Neuron (in vitro differentiated cells): ENCODE measurements around the gene IMMP2L.

Source experiments
- H2AFZ ChIP-seq: one replicate; pipeline ENCODE4 v1.6.1; 2013; ENCODE audit warnings: low read depth, mild to moderate bottlenecking, inconsistent platforms, low read length, moderate library complexity
- H3K27me3 ChIP-seq: one replicate; pipeline ENCODE4 v1.6.1; 2013; ENCODE audit warnings: low read length; ENCODE audit not compliant: insufficient read depth
- H3K36me3 ChIP-seq: one replicate; pipeline ENCODE4 v1.6.1; 2013; ENCODE audit warnings: low read length; ENCODE audit not compliant: insufficient read depth
- H3K4me1 ChIP-seq: one replicate; pipeline ENCODE4 v1.6.1; 2013; ENCODE audit warnings: low read length; ENCODE audit not compliant: insufficient read depth
- H3K4me3 ChIP-seq: 2 replicates; pipeline ENCODE4 v1.5.1; 2013; ENCODE audit warnings: mild to moderate bottlenecking, low read length, moderate library complexity
- H3K9me3 ChIP-seq: one replicate; pipeline ENCODE4 v1.6.1; 2013; ENCODE audit warnings: low read length

IMMP2L gene

DNA sequence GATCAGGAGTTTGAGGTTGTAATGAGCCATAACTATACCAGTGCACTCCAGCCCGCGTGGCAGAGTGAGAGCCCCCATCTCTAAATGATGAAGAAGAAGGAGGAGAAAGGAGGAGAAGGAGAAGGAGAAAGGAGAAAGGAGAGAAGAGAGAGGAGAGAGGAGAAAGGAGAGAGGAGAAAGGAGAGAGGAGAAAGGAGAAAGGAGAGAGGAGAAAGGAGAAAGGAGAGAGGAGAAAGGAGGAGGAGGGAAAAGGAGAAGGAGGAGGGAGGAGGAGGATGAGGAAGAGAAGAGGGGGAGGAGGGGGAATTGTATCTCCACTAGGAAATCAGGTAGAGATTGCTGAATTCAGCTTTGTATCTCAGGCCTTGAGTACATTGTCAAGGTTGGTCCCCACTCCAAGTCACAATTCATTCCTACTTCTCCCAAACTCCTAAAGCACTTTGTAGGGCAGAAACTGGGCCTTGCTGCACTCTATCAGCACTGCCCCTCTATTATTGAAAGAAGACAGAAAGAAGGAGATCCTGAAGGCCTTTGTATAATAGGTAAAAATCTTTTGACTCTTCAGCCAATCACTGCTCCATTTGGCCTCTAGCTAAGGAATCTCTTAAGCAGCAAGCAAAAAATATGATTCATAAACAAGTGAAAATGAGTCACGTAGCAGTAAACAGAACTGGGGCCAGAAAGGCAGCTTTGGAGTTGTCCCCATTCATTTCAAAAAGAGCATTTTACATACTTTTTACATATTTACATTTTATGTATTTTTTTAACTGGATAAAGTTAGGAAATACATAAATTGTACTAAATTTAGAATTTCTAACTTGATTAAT, 178.0 kb downstream of the IMMP2L start:
- H3K4me1 ChIP-seq: no peaks in the 10 kb centered on the region
- H3K36me3 ChIP-seq: no peaks in the 10 kb centered on the region
- H3K27me3 ChIP-seq: no peaks in the 10 kb centered on the region

DNA sequence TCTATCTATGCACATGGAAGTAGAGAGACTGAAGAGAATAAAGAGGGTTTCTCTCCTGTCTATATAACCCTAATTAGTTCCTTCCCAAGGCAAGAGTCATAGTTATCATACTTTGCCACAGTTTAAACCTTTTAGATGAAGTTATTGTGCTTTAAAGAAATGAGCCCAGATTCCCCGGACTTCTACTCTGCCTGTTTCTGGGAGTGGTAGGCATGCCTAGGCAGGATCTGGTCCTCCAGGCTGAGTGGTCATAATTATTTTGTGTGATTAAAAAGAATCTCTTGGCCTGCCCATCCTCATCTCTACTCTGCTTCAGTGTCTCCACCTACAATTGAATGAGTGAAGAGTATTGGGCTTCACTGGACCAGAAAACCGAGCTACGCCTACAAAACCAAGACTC, 179.2 kb downstream of the IMMP2L start:
- no peak overlapping the region for H2AFZ ChIP-seq
- no peaks in the 10 kb centered on the region for H3K36me3 ChIP-seq
- H3K27me3 ChIP-seq: no peaks in the 10 kb centered on the region
- no peaks in the 10 kb centered on the region for H3K9me3 ChIP-seq
- H3K4me1 ChIP-seq: no peaks in the 10 kb centered on the region
- no peak overlapping the region for H3K4me3 ChIP-seq

More for the DNA sequence above, 178.0 kb downstream of the IMMP2L start:
- Histone ChIP-seq H2AFZ (no peak overlapping the region), H3K4me3 (no peak overlapping the region), H3K9me3 (no peaks in the 10 kb centered on the region)

DNA sequence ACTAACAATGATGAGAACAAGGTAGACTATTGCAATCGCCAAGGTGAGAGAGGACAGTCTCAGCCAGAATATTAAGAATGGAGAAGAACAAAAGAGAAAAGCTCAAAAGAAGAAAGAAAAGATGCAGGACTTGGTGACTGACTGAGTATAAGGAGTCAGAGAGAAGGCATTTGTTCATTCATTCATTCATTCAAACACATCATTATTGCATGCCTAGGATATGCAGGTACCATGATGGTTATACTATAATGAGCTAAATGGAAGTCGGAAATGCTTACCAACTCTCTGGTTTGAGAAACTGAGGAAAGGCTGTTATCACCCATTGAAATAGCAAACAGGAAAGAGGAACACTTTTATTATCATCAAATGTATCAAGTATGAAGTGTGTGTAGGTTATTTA, 180.7 kb downstream of the IMMP2L start:
- Histone ChIP-seq H3K9me3 (no peaks in the 10 kb centered on the region), H3K4me3 (no peak overlapping the region), H3K36me3 (no peaks in the 10 kb centered on the region), H3K4me1 (no peaks in the 10 kb centered on the region), H3K27me3 (no peaks in the 10 kb centered on the region), H2AFZ (no peak overlapping the region)

DNA sequence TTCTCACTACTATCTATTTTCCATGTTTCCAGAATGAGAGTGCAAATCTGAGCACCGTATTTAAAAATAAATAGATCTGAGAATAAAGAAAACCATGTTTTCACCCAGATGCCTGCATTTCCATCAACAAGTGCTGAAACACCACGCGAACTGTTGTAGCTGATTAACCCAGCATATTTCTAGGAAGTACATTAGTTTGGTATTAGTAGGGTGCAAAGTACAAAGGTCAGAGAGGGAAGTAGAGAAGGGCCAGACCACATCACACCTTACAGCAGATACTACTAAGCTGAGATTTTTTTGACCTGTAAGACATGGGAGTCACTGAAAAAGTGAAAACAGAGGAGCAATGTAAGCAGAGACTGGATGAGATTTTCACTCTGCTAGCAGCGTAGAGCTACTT, 181.3 kb downstream of the IMMP2L start:
- Histone ChIP-seq H3K27me3 (no peaks in the 10 kb centered on the region), H3K4me3 (no peak overlapping the region), H3K36me3 (no peaks in the 10 kb centered on the region)

DNA sequence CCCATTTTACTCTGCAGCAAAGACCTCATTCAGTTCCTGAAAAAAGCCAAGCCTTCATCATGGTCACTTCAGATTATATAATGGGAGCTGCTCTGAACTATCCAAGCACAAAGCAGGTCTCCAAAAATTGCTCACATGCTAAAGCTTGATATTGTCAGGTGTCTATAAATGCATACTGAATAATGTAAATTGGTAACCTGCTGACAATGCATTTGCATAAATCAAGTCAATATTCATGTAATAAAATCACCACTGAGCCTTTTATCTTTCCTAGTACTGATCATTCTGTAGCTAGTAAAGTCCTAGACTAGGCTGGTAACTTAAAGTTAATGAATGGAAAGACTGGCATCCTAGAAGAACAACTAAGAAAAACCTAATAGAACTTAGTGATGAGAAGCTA, 188.3 kb downstream of the IMMP2L start:
- Histone ChIP-seq H3K9me3 (no peaks in the 10 kb centered on the region), H3K4me3 (no peak overlapping the region), H3K27me3 (no peaks in the 10 kb centered on the region), H3K36me3 (no peaks in the 10 kb centered on the region), H2AFZ (no peak overlapping the region), H3K4me1 (no peaks in the 10 kb centered on the region)

More for the DNA sequence above, 181.3 kb downstream of the IMMP2L start:
- H3K4me1 ChIP-seq: no peaks in the 10 kb centered on the region
- H3K9me3 ChIP-seq: no peaks in the 10 kb centered on the region
- H2AFZ ChIP-seq: no peak overlapping the region

DNA sequence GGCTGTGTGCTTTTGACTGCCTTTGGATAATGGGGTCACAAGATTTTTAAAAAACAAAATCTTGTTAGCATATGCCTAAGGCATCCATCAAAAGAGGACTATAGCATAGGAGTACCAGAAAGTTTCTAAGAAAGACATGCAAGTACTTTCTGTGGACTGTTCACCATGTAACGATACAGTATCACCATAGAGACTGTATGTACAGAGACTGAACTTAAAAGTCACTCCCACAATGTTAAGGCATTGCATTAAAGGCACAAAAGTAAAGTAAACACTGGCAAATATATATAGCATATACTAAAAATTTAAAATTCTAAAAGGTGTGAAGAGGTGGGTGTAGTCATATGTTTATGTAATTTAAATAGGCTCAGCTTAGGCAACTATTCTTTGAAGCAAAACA, 190.9 kb downstream of the IMMP2L start:
- Histone ChIP-seq H3K36me3 (no peaks in the 10 kb centered on the region), H3K4me3 (no peak overlapping the region), H2AFZ (no peak overlapping the region), H3K4me1 (no peaks in the 10 kb centered on the region), H3K9me3 (no peaks in the 10 kb centered on the region), H3K27me3 (no peaks in the 10 kb centered on the region)

DNA sequence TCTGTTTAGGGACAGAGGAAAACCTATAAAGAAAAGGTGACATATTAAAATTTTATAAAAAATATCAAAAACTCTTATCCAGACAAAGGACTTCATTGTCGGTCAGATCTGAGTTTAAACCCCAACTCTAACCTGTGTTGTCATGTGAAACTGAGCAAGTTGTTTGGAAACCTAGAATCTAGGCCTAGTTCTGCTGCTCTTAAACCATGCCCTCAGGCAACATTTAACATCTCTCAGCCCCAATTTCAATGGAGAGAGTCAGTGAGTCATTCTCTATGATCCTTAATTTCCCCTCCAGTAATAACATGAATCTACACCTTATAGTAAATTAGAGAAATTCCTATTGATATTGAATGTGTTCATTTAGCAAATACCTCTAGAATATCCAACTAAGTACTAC, 192.3 kb downstream of the IMMP2L start:
- Histone ChIP-seq H3K27me3 (no peaks in the 10 kb centered on the region), H2AFZ (no peak overlapping the region), H3K4me1 (no peaks in the 10 kb centered on the region), H3K4me3 (no peak overlapping the region), H3K36me3 (no peaks in the 10 kb centered on the region), H3K9me3 (no peaks in the 10 kb centered on the region)

DNA sequence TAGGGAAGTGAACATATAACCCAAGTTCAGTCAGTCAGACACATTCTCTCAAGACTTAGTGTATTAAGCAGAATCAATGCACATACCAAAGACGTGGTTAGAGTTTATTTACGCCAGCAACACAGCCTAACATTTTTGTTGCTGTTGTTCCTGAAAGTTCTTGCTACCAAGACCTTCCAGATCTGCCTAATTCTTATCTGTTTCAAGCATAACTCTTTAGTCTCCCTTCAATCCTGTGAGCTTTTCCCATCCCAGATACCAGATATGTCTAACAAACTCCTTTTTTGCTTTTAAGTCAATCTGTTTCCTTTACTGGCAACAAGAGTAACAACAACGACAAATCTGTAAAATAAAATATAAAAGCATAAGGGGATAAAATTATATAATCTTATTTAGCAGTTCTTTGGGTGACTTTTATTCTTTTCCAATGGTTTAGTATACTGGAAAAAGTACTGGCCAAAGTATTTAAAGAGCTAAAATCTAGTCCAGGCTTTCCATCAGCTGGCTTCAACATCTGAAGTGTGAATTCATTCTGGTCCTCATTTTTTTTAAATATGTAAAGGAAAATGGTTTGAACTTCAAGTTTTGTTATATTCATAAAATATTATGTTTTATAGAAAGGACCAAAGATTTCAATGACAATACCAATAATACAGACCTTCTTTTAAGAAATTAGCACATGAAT, 193.8 kb downstream of the IMMP2L start:
- no peaks in the 10 kb centered on the region for H3K9me3 ChIP-seq
- no peaks in the 10 kb centered on the region for H3K36me3 ChIP-seq
- no peaks in the 10 kb centered on the region for H3K27me3 ChIP-seq
- H2AFZ ChIP-seq: no peak overlapping the region
- H3K4me1 ChIP-seq: no peaks in the 10 kb centered on the region
- no peak overlapping the region for H3K4me3 ChIP-seq

DNA sequence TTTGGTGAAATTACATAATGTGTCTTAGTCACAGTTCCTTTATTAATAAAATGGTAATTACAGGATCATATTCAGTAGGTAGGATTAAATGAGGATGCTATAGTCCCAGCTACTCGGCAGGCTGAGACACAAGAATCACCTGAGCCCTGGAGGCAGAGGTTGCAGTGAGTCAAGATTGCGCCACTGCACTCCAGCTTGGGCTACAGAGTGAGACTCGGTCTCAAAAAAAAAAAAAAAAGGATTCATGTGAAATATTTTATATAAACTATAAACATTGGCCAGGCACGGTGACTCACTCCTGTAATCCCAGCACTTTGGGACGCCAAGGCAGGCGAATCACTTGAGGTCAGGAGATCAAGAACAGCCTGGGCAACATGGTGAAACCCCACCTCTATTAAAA, 197.9 kb downstream of the IMMP2L start:
- H3K4me1 ChIP-seq: peaks cover 4% of the 10 kb centered on the region
- no peaks in the 10 kb centered on the region for H3K36me3 ChIP-seq
- H3K4me3 ChIP-seq: no peak overlapping the region
- H3K9me3 ChIP-seq: no peaks in the 10 kb centered on the region
- H2AFZ ChIP-seq: no peak overlapping the region
- H3K27me3 ChIP-seq: no peaks in the 10 kb centered on the region

DNA sequence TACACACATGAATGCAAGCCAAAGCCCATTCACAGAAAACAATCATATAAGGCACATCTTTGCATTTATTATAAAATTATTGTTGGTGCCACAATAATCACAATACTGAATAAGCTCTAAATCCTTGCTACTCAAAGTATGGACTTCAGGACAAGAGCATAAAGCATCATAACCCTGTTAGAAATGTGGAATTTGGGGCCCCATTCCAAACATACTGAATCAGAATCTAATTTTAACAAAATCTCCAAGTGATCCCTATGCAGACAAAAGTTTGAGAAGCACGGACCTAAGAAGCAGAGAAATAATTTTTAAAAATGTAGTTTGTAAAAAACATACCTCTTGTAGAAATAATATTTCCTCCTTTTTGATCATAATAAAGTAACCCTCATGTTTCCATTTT, 199.2 kb downstream of the IMMP2L start:
- H3K4me3 ChIP-seq: no peak overlapping the region
- H3K4me1 ChIP-seq: peaks cover 4% of the 10 kb centered on the region
- H3K36me3 ChIP-seq: no peaks in the 10 kb centered on the region
- no peaks in the 10 kb centered on the region for H3K9me3 ChIP-seq
- no peak overlapping the region for H2AFZ ChIP-seq
- no peaks in the 10 kb centered on the region for H3K27me3 ChIP-seq

DNA sequence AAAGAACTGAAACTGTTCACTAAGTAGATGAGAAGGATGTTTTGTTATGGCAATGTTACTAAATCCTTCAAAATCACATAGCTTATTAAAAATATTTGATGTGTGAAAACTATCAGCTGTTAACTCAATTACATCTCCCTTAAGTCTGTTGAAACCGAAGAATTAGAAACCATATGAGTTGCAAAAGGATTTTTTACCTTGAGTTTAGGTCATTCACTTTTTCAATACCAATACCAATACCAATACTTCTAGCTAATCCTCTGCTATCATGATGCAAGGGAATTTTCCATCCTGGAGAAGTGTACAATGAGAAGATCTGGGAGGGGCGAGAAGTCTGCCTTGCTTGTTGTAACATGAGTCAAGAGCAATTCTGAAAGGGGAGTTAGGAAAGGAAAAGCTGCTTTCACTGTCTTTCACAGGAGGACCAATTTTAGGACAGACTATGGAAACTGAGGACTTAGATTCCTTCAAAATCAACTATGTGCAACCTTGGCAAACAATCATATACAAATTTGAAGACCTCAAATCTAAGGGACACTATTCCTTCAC, 199.7 kb downstream of the IMMP2L start:
- no peaks in the 10 kb centered on the region for H3K36me3 ChIP-seq
- H3K9me3 ChIP-seq: no peaks in the 10 kb centered on the region
- H2AFZ ChIP-seq: no peak overlapping the region
- H3K4me1 ChIP-seq: peaks cover 4% of the 10 kb centered on the region
- no peak overlapping the region for H3K4me3 ChIP-seq
- H3K27me3 ChIP-seq: no peaks in the 10 kb centered on the region

DNA sequence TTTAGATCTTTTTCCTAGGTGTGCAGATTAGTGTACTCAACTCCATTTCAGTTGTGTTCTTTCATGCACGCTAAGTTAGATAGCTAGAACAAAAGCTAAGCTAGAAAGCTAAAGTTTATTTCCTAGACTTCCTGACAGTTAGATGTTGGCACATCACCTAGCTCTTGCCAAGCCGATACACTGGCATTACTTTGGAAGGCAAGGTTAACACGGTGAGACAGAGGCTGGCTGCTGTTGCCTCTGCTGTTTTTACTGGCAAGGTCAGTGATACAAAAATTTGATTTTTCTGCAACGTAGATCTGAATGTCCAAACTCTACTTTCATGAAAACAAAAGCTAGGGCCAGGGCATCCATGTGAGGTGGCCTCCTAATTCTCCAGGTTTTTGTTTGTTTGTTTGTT, 203.4 kb downstream of the IMMP2L start:
- Histone ChIP-seq H3K27me3 (no peaks in the 10 kb centered on the region), H3K9me3 (no peaks in the 10 kb centered on the region), H3K36me3 (no peaks in the 10 kb centered on the region), H3K4me1 (peaks cover 4% of the 10 kb centered on the region), H2AFZ (no peak overlapping the region), H3K4me3 (no peak overlapping the region)

DNA sequence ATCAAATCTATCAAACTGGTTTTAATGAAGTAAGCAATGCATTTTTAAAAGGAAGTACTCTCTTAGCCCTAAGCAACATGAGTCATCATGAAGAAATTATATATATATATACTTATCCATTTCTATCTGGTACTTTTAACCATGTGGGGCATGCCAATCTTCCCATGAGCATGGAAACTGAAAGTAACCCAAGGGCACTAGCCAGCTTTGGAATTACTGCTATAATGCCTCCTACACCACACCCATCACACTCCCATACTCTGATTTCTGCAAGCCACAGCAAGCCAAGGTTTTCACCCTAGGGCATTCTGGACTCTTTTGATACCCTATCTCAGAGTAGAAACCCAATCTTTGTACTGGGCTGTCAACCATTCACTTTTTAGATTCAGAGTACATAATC, 204.6 kb downstream of the IMMP2L start:
- Histone ChIP-seq H3K27me3 (no peaks in the 10 kb centered on the region), H2AFZ (no peak overlapping the region), H3K4me1 (peaks cover 1% of the 10 kb centered on the region), H3K36me3 (no peaks in the 10 kb centered on the region), H3K4me3 (no peak overlapping the region), H3K9me3 (no peaks in the 10 kb centered on the region)
